ENCODE results near the gene STAT6.
"Not testable (repeated sequence)": the region's sequence is repeated elsewhere in the genome, so short reads cannot be mapped to it uniquely, and the experiment has no call there.

Gene STAT6

GRCh38 chr12:57057067-57057751 is 54.0 kb downstream of the STAT6 start:
- no peak overlapping the region for H3K27ac ChIP-seq (ENCODE audit: low read depth, low read length, severe bottlenecking)
- 94 to 95% methylated on average over 2 to 5 of the region's 6 CpGs for WGBS, 2 experiments (ENCODE audit: insufficient coverage in 2 of 2)
- H3K4me1 ChIP-seq (ENCODE audit: control insufficient read depth, insufficient read depth, low read length, poor library complexity, severe bottlenecking) = no peaks in the 10 kb centered on the region
- no peak overlapping the region for H3K4me3 ChIP-seq (ENCODE audit: extremely low read depth, insufficient read depth, low read length, poor library complexity, severe bottlenecking)
- H3K9me3 ChIP-seq (ENCODE audit: control insufficient read depth, low read length) = no peaks in the 10 kb centered on the region
- peaks cover 60% of the 10 kb centered on the region for H3K36me3 ChIP-seq (ENCODE audit: control insufficient read depth, insufficient read depth, low read length)

GRCh38 chr12:57055824-57056223 is 55.3 kb downstream of the STAT6 start:
- Histone ChIP-seq H3K27ac (ENCODE audit: low read depth, low read length, severe bottlenecking) (no peak overlapping the region), H3K9me3 (ENCODE audit: control insufficient read depth, low read length) (no peaks in the 10 kb centered on the region), H3K36me3 (ENCODE audit: control insufficient read depth, insufficient read depth, low read length) (peaks cover 51% of the 10 kb centered on the region), H3K4me3 (ENCODE audit: extremely low read depth, insufficient read depth, low read length, poor library complexity, severe bottlenecking) (no peak overlapping the region), H3K4me1 (ENCODE audit: control insufficient read depth, insufficient read depth, low read length, poor library complexity, severe bottlenecking) (no peaks in the 10 kb centered on the region)
- WGBS, 2 experiments (ENCODE audit: insufficient coverage in 2 of 2) = 81 to 100% methylated on average over 1 to 2 of the region's 3 CpGs

- H3K27ac ChIP-seq (ENCODE audit: low read depth, low read length, severe bottlenecking); H3K4me1 ChIP-seq (ENCODE audit: control insufficient read depth, insufficient read depth, low read length, poor library complexity, severe bottlenecking); H3K9me3 ChIP-seq (ENCODE audit: control insufficient read depth, low read length); H3K4me3 ChIP-seq (ENCODE audit: extremely low read depth, insufficient read depth, low read length, poor library complexity, severe bottlenecking): not testable (repeated sequence)
- H3K36me3 ChIP-seq (ENCODE audit: control insufficient read depth, insufficient read depth, low read length) = peaks cover 32% of the 10 kb centered on the region
- WGBS, 2 experiments (ENCODE audit: insufficient coverage in 2 of 2) = 95 to 100% methylated on average over 2 of the region's 4 CpGs
Measured at GRCh38 chr12:57053901-57054300, 57.3 kb downstream of the STAT6 start.

GRCh38 chr12:57053146-57053545 is 58.0 kb downstream of the STAT6 start:
- H3K27ac ChIP-seq (ENCODE audit: low read depth, low read length, severe bottlenecking); H3K9me3 ChIP-seq (ENCODE audit: control insufficient read depth, low read length); H3K4me3 ChIP-seq (ENCODE audit: extremely low read depth, insufficient read depth, low read length, poor library complexity, severe bottlenecking); H3K4me1 ChIP-seq (ENCODE audit: control insufficient read depth, insufficient read depth, low read length, poor library complexity, severe bottlenecking): not testable (repeated sequence)
- no CpG with 5 or more reads among the region's 4 CpGs for WGBS, 2 experiments (ENCODE audit: insufficient coverage in 2 of 2)
- peaks cover 24% of the 10 kb centered on the region for H3K36me3 ChIP-seq (ENCODE audit: control insufficient read depth, insufficient read depth, low read length)

- no CpG with 5 or more reads among the region's 1 CpG for WGBS, 2 experiments (ENCODE audit: insufficient coverage in 2 of 2)
Measured at GRCh38 chr12:57051011-57051410, 60.2 kb downstream of the STAT6 start.

GRCh38 chr12:57049890-57050289 is 61.3 kb downstream of the STAT6 start, which contains the start of gene MYO1A:
Gene MYO1A (minus strand): TSS chr12:57050129. CDS start chr12:57048323, 1,806 bp downstream.
- no peaks in the 10 kb centered on the region for H3K9me3 ChIP-seq (ENCODE audit: control insufficient read depth, low read length)
- no peak within 1 kb of the TSS for H3K27ac ChIP-seq (ENCODE audit: low read depth, low read length, severe bottlenecking)
- H3K4me1 ChIP-seq (ENCODE audit: control insufficient read depth, insufficient read depth, low read length, poor library complexity, severe bottlenecking) = no peaks in the 10 kb centered on the region
- peaks cover 3% of the 10 kb centered on the region for H3K36me3 ChIP-seq (ENCODE audit: control insufficient read depth, insufficient read depth, low read length)
- 40 to 83% methylated on average over 1 to 2 of the region's 2 CpGs for WGBS, 2 experiments (ENCODE audit: insufficient coverage in 2 of 2)
- H3K4me3 ChIP-seq (ENCODE audit: extremely low read depth, insufficient read depth, low read length, poor library complexity, severe bottlenecking) = no peak within 1 kb of the TSS

More at GRCh38 chr12:57051011-57051410, 60.2 kb downstream of the STAT6 start:
- Histone ChIP-seq H3K4me1 (ENCODE audit: control insufficient read depth, insufficient read depth, low read length, poor library complexity, severe bottlenecking) (no peaks in the 10 kb centered on the region), H3K27ac (ENCODE audit: low read depth, low read length, severe bottlenecking) (no peak overlapping the region), H3K36me3 (ENCODE audit: control insufficient read depth, insufficient read depth, low read length) (peaks cover 7% of the 10 kb centered on the region), H3K9me3 (ENCODE audit: control insufficient read depth, low read length) (no peaks in the 10 kb centered on the region), H3K4me3 (ENCODE audit: extremely low read depth, insufficient read depth, low read length, poor library complexity, severe bottlenecking) (no peak overlapping the region)

GRCh38 chr12:57049119-57049446 is 62.1 kb downstream of the STAT6 start:
- WGBS, 2 experiments (ENCODE audit: insufficient coverage in 2 of 2) = 100% methylated on average over 3 of the region's 4 CpGs; no CpG with 5 or more reads in 1 of the 2 experiments
- H3K36me3 ChIP-seq (ENCODE audit: control insufficient read depth, insufficient read depth, low read length) = no peaks in the 10 kb centered on the region
- no peak overlapping the region for H3K4me3 ChIP-seq (ENCODE audit: extremely low read depth, insufficient read depth, low read length, poor library complexity, severe bottlenecking)
- no peaks in the 10 kb centered on the region for H3K4me1 ChIP-seq (ENCODE audit: control insufficient read depth, insufficient read depth, low read length, poor library complexity, severe bottlenecking)
- no peaks in the 10 kb centered on the region for H3K9me3 ChIP-seq (ENCODE audit: control insufficient read depth, low read length)
- H3K27ac ChIP-seq (ENCODE audit: low read depth, low read length, severe bottlenecking) = no peak overlapping the region

- Histone ChIP-seq H3K4me3 (ENCODE audit: extremely low read depth, insufficient read depth, low read length, poor library complexity, severe bottlenecking) (no peak overlapping the region), H3K36me3 (ENCODE audit: control insufficient read depth, insufficient read depth, low read length) (no peaks in the 10 kb centered on the region), H3K4me1 (ENCODE audit: control insufficient read depth, insufficient read depth, low read length, poor library complexity, severe bottlenecking) (no peaks in the 10 kb centered on the region), H3K27ac (ENCODE audit: low read depth, low read length, severe bottlenecking) (no peak overlapping the region), H3K9me3 (ENCODE audit: control insufficient read depth, low read length) (no peaks in the 10 kb centered on the region)
- WGBS, 2 experiments (ENCODE audit: insufficient coverage in 2 of 2) = 80% methylated on average over 1 of the region's 1 CpG; no CpG with 5 or more reads in 1 of the 2 experiments
Measured at GRCh38 chr12:57048423-57049118, 62.6 kb downstream of the STAT6 start.

- H3K4me3 ChIP-seq (ENCODE audit: extremely low read depth, insufficient read depth, low read length, poor library complexity, severe bottlenecking) = no peak overlapping the region
- no peaks in the 10 kb centered on the region for H3K9me3 ChIP-seq (ENCODE audit: control insufficient read depth, low read length)
- H3K36me3 ChIP-seq (ENCODE audit: control insufficient read depth, insufficient read depth, low read length) = no peaks in the 10 kb centered on the region
- no peaks in the 10 kb centered on the region for H3K4me1 ChIP-seq (ENCODE audit: control insufficient read depth, insufficient read depth, low read length, poor library complexity, severe bottlenecking)
- no peak overlapping the region for H3K27ac ChIP-seq (ENCODE audit: low read depth, low read length, severe bottlenecking)
- WGBS, 2 experiments (ENCODE audit: insufficient coverage in 2 of 2) = 80% methylated on average over 1 of the region's 1 CpG; no CpG with 5 or more reads in 1 of the 2 experiments
Measured at GRCh38 chr12:57047981-57048380, 63.2 kb downstream of the STAT6 start.

GRCh38 chr12:57046947-57047890 is 63.9 kb downstream of the STAT6 start:
- Histone ChIP-seq H3K4me1 (ENCODE audit: control insufficient read depth, insufficient read depth, low read length, poor library complexity, severe bottlenecking) (no peaks in the 10 kb centered on the region), H3K36me3 (ENCODE audit: control insufficient read depth, insufficient read depth, low read length) (no peaks in the 10 kb centered on the region), H3K27ac (ENCODE audit: low read depth, low read length, severe bottlenecking) (no peak overlapping the region), H3K9me3 (ENCODE audit: control insufficient read depth, low read length) (no peaks in the 10 kb centered on the region), H3K4me3 (ENCODE audit: extremely low read depth, insufficient read depth, low read length, poor library complexity, severe bottlenecking) (no peak overlapping the region)
- WGBS, 2 experiments (ENCODE audit: insufficient coverage in 2 of 2) = 88 to 100% methylated on average over 4 of the region's 10 CpGs

All from mesodermal cell (in vitro differentiated cells).